HG03460 (cell line): ENCODE results near the gene NOP53.
A peak's percentile ranks its signal among the peaks of the same experiment; 100 is the strongest.
"Not testable (repeated sequence)": the region's sequence is repeated elsewhere in the genome, so short reads cannot be mapped to it uniquely, and the experiment has no call there.

Experiments used
- ATAC-seq: cut with Tn5 transposase; IDR thresholded peaks from one replicate; pipeline ENCODE4 v1.9.1; 2021; ENCODE audit not compliant: unreplicated experiment

Gene NOP53

GRCh38 chr19:47745010-47745901, at the start of gene NOP53:
Gene NOP53 (plus strand): TSS chr19:47745546. CDS start chr19:47745560, 14 bp downstream.
- peak; percentile 71 for ATAC-seq

- ATAC-seq = no peak
Measured at GRCh38 chr19:47696635-47697034, 48.7 kb upstream of the NOP53 start.

GRCh38 chr19:47697863-47698609, 47.3 kb upstream of the NOP53 start:
- ATAC-seq = no peak

GRCh38 chr19:47698631-47699359, 46.6 kb upstream of the NOP53 start:
- ATAC-seq = no peak

- ATAC-seq = no peak
Measured at GRCh38 chr19:47699360-47699917, 45.9 kb upstream of the NOP53 start.

- ATAC-seq = no peak
Measured at GRCh38 chr19:47700934-47701716, 44.2 kb upstream of the NOP53 start.

- no peak for ATAC-seq
Measured at GRCh38 chr19:47701717-47702552, 43.4 kb upstream of the NOP53 start.

- ATAC-seq = no peak
Measured at GRCh38 chr19:47702671-47703070, 42.7 kb upstream of the NOP53 start.

GRCh38 chr19:47703301-47703700, 42.0 kb upstream of the NOP53 start:
- no peak for ATAC-seq

GRCh38 chr19:47704024-47704423, 41.3 kb upstream of the NOP53 start:
- ATAC-seq = no peak

GRCh38 chr19:47704656-47705055, 40.7 kb upstream of the NOP53 start:
- no peak for ATAC-seq

GRCh38 chr19:47707135-47707925, 38.0 kb upstream of the NOP53 start:
- ATAC-seq = no peak

- ATAC-seq = no peak
Measured at GRCh38 chr19:47711652-47712242, 33.6 kb upstream of the NOP53 start.

GRCh38 chr19:47713046-47714021, 32.0 kb upstream of the NOP53 start, which contains the start of gene EHD2:
Gene EHD2 (plus strand): TSS chr19:47713422. CDS start chr19:47716613, 3,191 bp downstream.
- ATAC-seq = no peak

- no peak for ATAC-seq
Measured at GRCh38 chr19:47714339-47714738, 31.0 kb upstream of the NOP53 start.

GRCh38 chr19:47714855-47715254, 30.5 kb upstream of the NOP53 start:
- ATAC-seq = not testable (repeated sequence)
